Uterus (tissue), 4 donors: Measurements from ENCODE around the gene PROCR. TPM values are rescaled to one million over a fixed set of nuclear protein-coding genes. Genes with fewer than 3 reads are reported as not detected.

ENCODE experiments used
- DNase-seq, 2 donors: peaks; one replicate each; pipeline ENCODE4 v3.0.0-alpha.2; 2019 to 2020
- H3K27ac ChIP-seq, 2 donors: fragments of 200-600 bp; sonication (generic); 1 replicate in 1 of 2; 2 replicates in 1 of 2; pipeline ENCODE4 v1.5.1; 2016 to 2018
- H3K27me3 ChIP-seq, 2 donors: fragments of 200-600 bp; sonication (generic); one replicate each; pipeline ENCODE4 v1.5.1; 2018 to 2019; ENCODE audit warnings: control low read depth in 1 of 2
- H3K36me3 ChIP-seq, 2 donors: fragments of 200-600 bp; sonication (generic); one replicate each; pipeline ENCODE4 v1.5.1; 2019; ENCODE audit warnings: control low read depth in 1 of 2
- H3K4me1 ChIP-seq, 2 donors: fragments of 200-600 bp; sonication (generic); one replicate each; pipeline ENCODE4 v1.5.1; 2018 to 2019; ENCODE audit warnings: control low read depth in 1 of 2
- H3K4me3 ChIP-seq, 2 donors: fragments of 200-600 bp; sonication (generic); 1 replicate in 1 of 2; 2 replicates in 1 of 2; pipeline ENCODE4 v1.5.1; 2018 to 2019; ENCODE audit warnings: mild to moderate bottlenecking in 1 of 2
- H3K9me3 ChIP-seq, 2 donors: fragments of 200-600 bp; sonication (generic); one replicate each; pipeline ENCODE4 v1.5.1; 2019; ENCODE audit warnings: control low read depth in 1 of 2
- CTCF ChIP-seq, 4 experiments: fragments of 200-600 bp in 2 of 4; fragments of 450-650 bp in 2 of 4; sonication (generic) in 2 of 4; IDR thresholded peaks; one replicate each; pipeline ENCODE4 v1.5.1; 2016 to 2019; ENCODE audit warnings: antibody characterized with exemption in 4 of 4, mild to moderate bottlenecking in 2 of 4, moderate library complexity in 1 of 4
- POLR2A ChIP-seq, 2 donors: fragments of 450-650 bp; IDR thresholded peaks; one replicate each; pipeline ENCODE4 v1.6.1; 2016; ENCODE audit warnings: antibody characterized with exemption in 2 of 2, mild to moderate bottlenecking in 1 of 2, moderate library complexity in 1 of 2
- intact Hi-C: fragments of 100-400 bp; cut with DNase I; formaldehyde crosslinking; loops from one replicate; pipeline ENCODE4 v1.15.1; 2023; ENCODE audit warnings: low total_unique reads
- total RNA-seq, 4 donors: library from RNA; depleted of rRNA in 3 of 4; stranded (reverse); fragments of >200 nt in 3 of 4; gene quantifications; one replicate each; pipeline versions ENCODE4 v1.1.0 to v1.2.4, GENCODE V29; 2014 to 2023
- donor health status: DM: yes; HTN: yes; CAD: no.

PROCR gene
- total RNA-seq, 4 donors from 2014 or later = 40.2 to 96.2 (median 60.7) TPM

GRCh38 chr20:35172434-35172806, 548 bp downstream of the PROCR start:
- peak overlapping the region; percentile 82 to 88 for H3K27ac ChIP-seq
- no peak for DNase-seq
- H3K36me3 ChIP-seq = no peaks in the 10 kb centered on the region
- peaks cover 0 to 5% of the 10 kb centered on the region in 2 donors for H3K4me1 ChIP-seq
- no peaks in the 10 kb centered on the region for H3K27me3 ChIP-seq
- peak overlapping the region; percentile 20 to 37 for H3K4me3 ChIP-seq
- intact Hi-C loops = no loop called here
- TF ChIP-seq CTCF (IDR thresholded peaks at IDR 0.05) = no peak
- TF ChIP-seq POLR2A (IDR thresholded peaks at IDR 0.05) = no peak
- no peaks in the 10 kb centered on the region for H3K9me3 ChIP-seq

- DNase-seq = peak; percentile 46 to 51
- intact Hi-C loops = no loop called here
- no peaks in the 10 kb centered on the region for H3K36me3 ChIP-seq
- H3K27ac ChIP-seq = peak overlapping the region; percentile 82 to 88
- H3K4me1 ChIP-seq = peaks cover 0 to 5% of the 10 kb centered on the region in 2 donors
- H3K27me3 ChIP-seq = no peaks in the 10 kb centered on the region
- no peak overlapping the region for H3K4me3 ChIP-seq
- TF ChIP-seq CTCF (IDR thresholded peaks at IDR 0.05) (no peak), POLR2A (IDR thresholded peaks at IDR 0.05) (no peak)
- H3K9me3 ChIP-seq = no peaks in the 10 kb centered on the region
These were observed 1.8 kb downstream of the PROCR start for GRCh38 chr20:35173576-35174192.

GRCh38 chr20:35174458-35175216, 2.8 kb downstream of the PROCR start:
- no peak overlapping the region for H3K4me3 ChIP-seq
- H3K36me3 ChIP-seq = no peaks in the 10 kb centered on the region
- DNase-seq = peak in 1 of 2 donors; percentile 28
- TF ChIP-seq CTCF (IDR thresholded peaks at IDR 0.05) = no peak
- TF ChIP-seq POLR2A (IDR thresholded peaks at IDR 0.05) = no peak
- peak overlapping the region; percentile 82 to 88 for H3K27ac ChIP-seq
- intact Hi-C loops = no loop called here
- no peaks in the 10 kb centered on the region for H3K27me3 ChIP-seq
- no peaks in the 10 kb centered on the region for H3K9me3 ChIP-seq
- H3K4me1 ChIP-seq = peaks cover 0 to 5% of the 10 kb centered on the region in 2 donors

- Histone ChIP-seq H3K36me3 (no peaks in the 10 kb centered on the region), H3K27ac (no peak overlapping the region), H3K4me3 (no peak overlapping the region), H3K4me1 (peaks cover 0 to 5% of the 10 kb centered on the region in 2 donors), H3K27me3 (no peaks in the 10 kb centered on the region), H3K9me3 (no peaks in the 10 kb centered on the region)
- intact Hi-C loops = no loop called here
- no peak for DNase-seq
- TF ChIP-seq POLR2A (IDR thresholded peaks at IDR 0.05) = no peak
- no peak for TF ChIP-seq CTCF (IDR thresholded peaks at IDR 0.05)
These were observed 4.3 kb downstream of the PROCR start for GRCh38 chr20:35176132-35176531.
